Measurements from ENCODE around the gene CDC42BPG. TPM values are rescaled to one million over a fixed set of nuclear protein-coding genes. Genes with fewer than 3 reads are reported as not detected.
A peak's percentile ranks its signal among the peaks of the same experiment; 100 is the strongest.

CDC42BPG gene
- total and polyA plus RNA-seq, 10 of the 15 experiments (the other 5 are each of a cell fraction or from before 2014, with no cell fraction given): 0.02 to 1.3 (median 0.09) TPM; not detected in 1

DNA sequence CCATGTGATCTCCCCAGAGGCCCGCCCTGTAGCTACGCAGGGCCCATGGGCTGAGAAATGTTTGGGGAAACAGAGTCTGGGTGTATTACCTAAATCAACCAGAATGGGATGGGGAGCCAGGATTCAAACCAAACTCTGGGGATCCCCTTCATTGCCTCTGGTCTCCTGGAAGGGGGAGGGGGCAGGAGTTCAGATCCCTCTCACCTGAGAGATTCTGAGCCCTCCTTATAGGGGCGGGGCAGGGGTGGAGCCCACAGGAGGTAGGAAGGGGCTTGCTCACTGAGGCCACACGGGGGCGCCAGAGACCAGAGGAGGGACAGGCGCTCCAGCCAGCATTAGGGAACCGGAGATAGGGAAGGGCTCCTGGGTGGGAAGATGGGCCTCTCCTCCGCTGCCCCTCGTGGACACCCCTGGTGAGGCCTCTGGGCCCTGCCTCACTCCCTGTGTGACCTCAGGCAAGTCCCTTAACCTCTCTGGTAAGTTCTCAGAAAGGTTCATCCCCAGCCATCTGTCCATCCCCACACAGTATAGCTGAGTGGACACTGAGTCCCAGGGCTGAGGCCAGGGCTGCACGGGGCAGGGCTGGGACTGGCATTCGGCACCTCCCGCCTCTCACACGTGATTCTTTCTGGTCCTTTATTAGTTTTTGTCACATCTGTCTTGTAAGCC lies 2.7 kb upstream of the CDC42BPG start (continued):
- TF ChIP-seq RBBP5 (conservative IDR thresholded peaks at IDR 0.05) (no peak), SREBF1 (IDR thresholded peaks at IDR 0.05; ENCODE audit: low read length) (no peak), ZNF207 (IDR thresholded peaks at IDR 0.05; ENCODE audit: borderline replicate concordance) (peak; percentile 43; the same call in 1 of the 2 replicates), SPI1 (IDR thresholded peaks at IDR 0.05; ENCODE audit: borderline replicate concordance, insufficient read depth, low read depth, low read length) (0 out of 2 replicates have a peak, but pooled peaks have one; percentile 21), HCFC1 (IDR thresholded peaks at IDR 0.05; ENCODE audit: low read length) (0 out of 2 replicates have a peak, but pooled peaks have one; percentile 28), KLF5 (IDR thresholded peaks at IDR 0.05; ENCODE audit: partially characterized antibody) (no peak), TBL1XR1 (IDR thresholded peaks at IDR 0.05; ENCODE audit: low read depth, low read length) (no peak), TAF1 (IDR thresholded peaks at IDR 0.05; ENCODE audit: borderline replicate concordance, low read depth, low read length) (no peak), KAT2A (conservative IDR thresholded peaks at IDR 0.05; ENCODE audit: control insufficient read depth, low read depth, low read length) (no peak), DPF2 (IDR thresholded peaks at IDR 0.05) (no peak), IKZF2 (IDR thresholded peaks at IDR 0.05) (peak; percentile 79 to 81), CBX3 (IDR thresholded peaks at IDR 0.05; ENCODE audit: borderline replicate concordance, low read depth) (no peak), CBX5 (IDR thresholded peaks at IDR 0.05; ENCODE audit: low read depth) (no peak), EED (IDR thresholded peaks at IDR 0.05; ENCODE audit: low read depth) (peak; percentile 87), BHLHE40 (IDR thresholded peaks at IDR 0.05; ENCODE audit: borderline replicate concordance in 1 of 2, low read depth in 2 of 2, low read length in 1 of 2) (peak; percentile 32 to 56; a peak in 2 of 4 replicates), EGR1 (IDR thresholded peaks at IDR 0.05; ENCODE audit: borderline replicate concordance in 1 of 2, low read depth in 2 of 2, low read length in 2 of 2) (0 out of 3 replicates have a peak, but pooled peaks of 1 of the 2 experiments have one; percentile 13), RAD21 (IDR thresholded peaks at IDR 0.05; ENCODE audit: insufficient read depth, low read depth, low read length) (peak; percentile 90), NRF1 (conservative IDR thresholded peaks at IDR 0.05; ENCODE audit: low read depth, low read length) (0 out of 2 replicates have a peak, but pooled peaks have one; percentile 16), CHD4 (IDR thresholded peaks at IDR 0.05) (no peak), RELA (IDR thresholded peaks at IDR 0.05; ENCODE audit: borderline replicate concordance, partially characterized antibody) (peak; percentile 74)
- TF ChIP-seq, protein P1, sequence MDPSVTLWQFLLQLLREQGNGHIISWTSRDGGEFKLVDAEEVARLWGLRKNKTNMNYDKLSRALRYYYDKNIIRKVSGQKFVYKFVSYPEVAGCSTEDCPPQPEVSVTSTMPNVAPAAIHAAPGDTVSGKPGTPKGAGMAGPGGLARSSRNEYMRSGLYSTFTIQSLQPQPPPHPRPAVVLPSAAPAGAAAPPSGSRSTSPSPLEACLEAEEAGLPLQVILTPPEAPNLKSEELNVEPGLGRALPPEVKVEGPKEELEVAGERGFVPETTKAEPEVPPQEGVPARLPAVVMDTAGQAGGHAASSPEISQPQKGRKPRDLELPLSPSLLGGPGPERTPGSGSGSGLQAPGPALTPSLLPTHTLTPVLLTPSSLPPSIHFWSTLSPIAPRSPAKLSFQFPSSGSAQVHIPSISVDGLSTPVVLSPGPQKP (IDR thresholded peaks at IDR 0.05; ENCODE audit: low read depth, low read length): no peak
- TF ChIP-seq, protein P2, sequence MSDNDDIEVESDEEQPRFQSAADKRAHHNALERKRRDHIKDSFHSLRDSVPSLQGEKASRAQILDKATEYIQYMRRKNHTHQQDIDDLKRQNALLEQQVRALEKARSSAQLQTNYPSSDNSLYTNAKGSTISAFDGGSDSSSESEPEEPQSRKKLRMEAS (IDR thresholded peaks at IDR 0.05; ENCODE audit: low read depth, low read length): 0 out of 2 replicates have a peak, but pooled peaks have one; percentile 27
- TF ChIP-seq, protein P3, sequence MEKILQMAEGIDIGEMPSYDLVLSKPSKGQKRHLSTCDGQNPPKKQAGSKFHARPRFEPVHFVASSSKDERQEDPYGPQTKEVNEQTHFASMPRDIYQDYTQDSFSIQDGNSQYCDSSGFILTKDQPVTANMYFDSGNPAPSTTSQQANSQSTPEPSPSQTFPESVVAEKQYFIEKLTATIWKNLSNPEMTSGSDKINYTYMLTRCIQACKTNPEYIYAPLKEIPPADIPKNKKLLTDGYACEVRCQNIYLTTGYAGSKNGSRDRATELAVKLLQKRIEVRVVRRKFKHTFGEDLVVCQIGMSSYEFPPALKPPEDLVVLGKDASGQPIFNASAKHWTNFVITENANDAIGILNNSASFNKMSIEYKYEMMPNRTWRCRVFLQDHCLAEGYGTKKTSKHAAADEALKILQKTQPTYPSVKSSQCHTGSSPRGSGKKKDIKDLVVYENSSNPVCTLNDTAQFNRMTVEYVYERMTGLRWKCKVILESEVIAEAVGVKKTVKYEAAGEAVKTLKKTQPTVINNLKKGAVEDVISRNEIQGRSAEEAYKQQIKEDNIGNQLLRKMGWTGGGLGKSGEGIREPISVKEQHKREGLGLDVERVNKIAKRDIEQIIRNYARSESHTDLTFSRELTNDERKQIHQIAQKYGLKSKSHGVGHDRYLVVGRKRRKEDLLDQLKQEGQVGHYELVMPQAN (conservative IDR thresholded peaks at IDR 0.05): no peak
- TF ChIP-seq, protein P4, sequence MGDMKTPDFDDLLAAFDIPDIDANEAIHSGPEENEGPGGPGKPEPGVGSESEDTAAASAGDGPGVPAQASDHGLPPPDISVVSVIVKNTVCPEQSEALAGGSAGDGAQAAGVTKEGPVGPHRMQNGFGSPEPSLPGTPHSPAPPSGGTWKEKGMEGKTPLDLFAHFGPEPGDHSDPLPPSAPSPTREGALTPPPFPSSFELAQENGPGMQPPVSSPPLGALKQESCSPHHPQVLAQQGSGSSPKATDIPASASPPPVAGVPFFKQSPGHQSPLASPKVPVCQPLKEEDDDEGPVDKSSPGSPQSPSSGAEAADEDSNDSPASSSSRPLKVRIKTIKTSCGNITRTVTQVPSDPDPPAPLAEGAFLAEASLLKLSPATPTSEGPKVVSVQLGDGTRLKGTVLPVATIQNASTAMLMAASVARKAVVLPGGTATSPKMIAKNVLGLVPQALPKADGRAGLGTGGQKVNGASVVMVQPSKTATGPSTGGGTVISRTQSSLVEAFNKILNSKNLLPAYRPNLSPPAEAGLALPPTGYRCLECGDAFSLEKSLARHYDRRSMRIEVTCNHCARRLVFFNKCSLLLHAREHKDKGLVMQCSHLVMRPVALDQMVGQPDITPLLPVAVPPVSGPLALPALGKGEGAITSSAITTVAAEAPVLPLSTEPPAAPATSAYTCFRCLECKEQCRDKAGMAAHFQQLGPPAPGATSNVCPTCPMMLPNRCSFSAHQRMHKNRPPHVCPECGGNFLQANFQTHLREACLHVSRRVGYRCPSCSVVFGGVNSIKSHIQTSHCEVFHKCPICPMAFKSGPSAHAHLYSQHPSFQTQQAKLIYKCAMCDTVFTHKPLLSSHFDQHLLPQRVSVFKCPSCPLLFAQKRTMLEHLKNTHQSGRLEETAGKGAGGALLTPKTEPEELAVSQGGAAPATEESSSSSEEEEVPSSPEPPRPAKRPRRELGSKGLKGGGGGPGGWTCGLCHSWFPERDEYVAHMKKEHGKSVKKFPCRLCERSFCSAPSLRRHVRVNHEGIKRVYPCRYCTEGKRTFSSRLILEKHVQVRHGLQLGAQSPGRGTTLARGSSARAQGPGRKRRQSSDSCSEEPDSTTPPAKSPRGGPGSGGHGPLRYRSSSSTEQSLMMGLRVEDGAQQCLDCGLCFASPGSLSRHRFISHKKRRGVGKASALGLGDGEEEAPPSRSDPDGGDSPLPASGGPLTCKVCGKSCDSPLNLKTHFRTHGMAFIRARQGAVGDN (IDR thresholded peaks at IDR 0.05): no peak
